OCI-LY3 (cell line): ENCODE measurements around the gene ADAMTS2.

Experiments used
- H2AFZ ChIP-seq: fragments of 200-600, 300-600 bp; shearing (Covaris generic); 2 replicates; pipeline ENCODE4 v1.6.0; 2014; ENCODE audit warnings: antibody characterized with exemption, low read depth, low read length
- H3K27ac ChIP-seq: fragments of 200-600, 300-600 bp; sonication (generic); 2 replicates; pipeline ENCODE4 v1.5.1; 2014; ENCODE audit warnings: mild to moderate bottlenecking, low read length, moderate library complexity, mixed read lengths
- H3K27me3 ChIP-seq: fragments of 200-600, 300-600 bp; sonication (generic); 2 replicates; pipeline ENCODE4 v1.6.1; 2014; ENCODE audit warnings: low read depth, low read length, mixed read lengths
- H3K36me3 ChIP-seq: fragments of 200-600, 300-600 bp; sonication (generic); replicated peaks from 2 replicates; pipeline ENCODE3; 2014; ENCODE audit warnings: low read depth, low read length, mixed read lengths
- H3K4me1 ChIP-seq: fragments of 300-600, 200-600 bp; sonication (generic); 2 replicates; pipeline ENCODE4 v1.6.1; 2014; ENCODE audit warnings: low read length, mixed read lengths
- H3K4me2 ChIP-seq: fragments of 200-600, 300-600 bp; sonication (generic); 2 replicates; pipeline ENCODE4 v1.6.1; 2014; ENCODE audit warnings: low read length, mixed read lengths
- H3K4me3 ChIP-seq: fragments of 300-600, 200-600 bp; sonication (generic); 2 replicates; pipeline ENCODE4 v1.5.1; 2014; ENCODE audit warnings: antibody characterized with exemption, mild to moderate bottlenecking, low read length, moderate library complexity
- H3K79me2 ChIP-seq: fragments of 300-600, 200-600 bp; shearing (Covaris generic); 2 replicates; pipeline ENCODE4 v1.6.1; 2014; ENCODE audit warnings: mild to moderate bottlenecking, low read length, mixed read lengths
- H3K9ac ChIP-seq: fragments of 300-600, 200-600 bp; shearing (Covaris generic); 2 replicates; pipeline ENCODE4 v1.6.0; 2014; ENCODE audit warnings: mild to moderate bottlenecking, low read length, moderate library complexity
- H3K9me3 ChIP-seq: fragments of 200-600, 300-600 bp; shearing (Covaris generic); 2 replicates; pipeline ENCODE4 v1.6.1; 2014; ENCODE audit warnings: low read length, mixed read lengths; ENCODE audit not compliant: insufficient read depth
- H4K20me1 ChIP-seq: fragments of 200-600, 300-600 bp; sonication (generic); 2 replicates; pipeline ENCODE4 v1.6.1; 2016; ENCODE audit warnings: low read length, mixed read lengths; ENCODE audit not compliant: insufficient read depth
- EZH2phosphoT487 ChIP-seq: fragments of 200-600 bp; shearing (Covaris generic); IDR thresholded peaks from 2 replicates; pipeline ENCODE4 v1.6.1; 2018; ENCODE audit warnings: antibody characterized with exemption, mixed run types, low read depth
- TF ChIP-seq, protein P1 (sequence below): fragments of 200-600, 300-600 bp; sonication (generic); IDR thresholded peaks from 2 replicates; pipeline ENCODE4 v1.5.1; 2014; ENCODE audit warnings: antibody characterized with exemption, low read length, low read depth

The ADAMTS2 gene

DNA sequence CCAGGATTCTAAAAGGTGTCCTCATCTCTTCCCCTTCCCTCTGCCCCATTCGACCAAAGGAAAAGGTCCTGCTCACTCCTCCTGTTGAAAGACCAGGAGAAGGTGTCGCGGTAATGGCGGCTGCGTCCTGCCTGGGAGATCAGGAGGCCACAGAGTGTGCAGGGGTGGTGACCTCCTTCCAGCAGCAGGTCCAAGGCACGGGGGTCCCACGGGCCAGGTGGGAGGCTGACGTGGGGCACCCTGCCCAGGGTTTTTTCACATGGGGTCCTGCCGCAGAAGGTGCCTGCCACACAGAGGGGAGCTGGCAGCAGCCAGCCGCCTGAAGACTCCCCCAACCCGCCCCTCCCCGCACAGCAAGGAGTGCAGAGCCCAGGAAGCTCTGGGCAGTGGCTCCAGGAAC is 22.2 kb upstream of the ADAMTS2 start:
- Histone ChIP-seq H3K9ac (no peak overlapping the region), H3K27ac (no peak overlapping the region), H3K36me3 (no peaks in the 10 kb centered on the region), H3K4me2 (no peak overlapping the region), H3K9me3 (no peaks in the 10 kb centered on the region), H3K79me2 (no peaks in the 10 kb centered on the region), H4K20me1 (no peaks in the 10 kb centered on the region), H3K4me1 (no peaks in the 10 kb centered on the region), H2AFZ (no peak overlapping the region), H3K4me3 (no peak overlapping the region), H3K27me3 (no peaks in the 10 kb centered on the region)
- no peak for TF ChIP-seq EZH2phosphoT487
- TF ChIP-seq, protein P1, sequence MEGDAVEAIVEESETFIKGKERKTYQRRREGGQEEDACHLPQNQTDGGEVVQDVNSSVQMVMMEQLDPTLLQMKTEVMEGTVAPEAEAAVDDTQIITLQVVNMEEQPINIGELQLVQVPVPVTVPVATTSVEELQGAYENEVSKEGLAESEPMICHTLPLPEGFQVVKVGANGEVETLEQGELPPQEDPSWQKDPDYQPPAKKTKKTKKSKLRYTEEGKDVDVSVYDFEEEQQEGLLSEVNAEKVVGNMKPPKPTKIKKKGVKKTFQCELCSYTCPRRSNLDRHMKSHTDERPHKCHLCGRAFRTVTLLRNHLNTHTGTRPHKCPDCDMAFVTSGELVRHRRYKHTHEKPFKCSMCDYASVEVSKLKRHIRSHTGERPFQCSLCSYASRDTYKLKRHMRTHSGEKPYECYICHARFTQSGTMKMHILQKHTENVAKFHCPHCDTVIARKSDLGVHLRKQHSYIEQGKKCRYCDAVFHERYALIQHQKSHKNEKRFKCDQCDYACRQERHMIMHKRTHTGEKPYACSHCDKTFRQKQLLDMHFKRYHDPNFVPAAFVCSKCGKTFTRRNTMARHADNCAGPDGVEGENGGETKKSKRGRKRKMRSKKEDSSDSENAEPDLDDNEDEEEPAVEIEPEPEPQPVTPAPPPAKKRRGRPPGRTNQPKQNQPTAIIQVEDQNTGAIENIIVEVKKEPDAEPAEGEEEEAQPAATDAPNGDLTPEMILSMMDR, result no peak

DNA sequence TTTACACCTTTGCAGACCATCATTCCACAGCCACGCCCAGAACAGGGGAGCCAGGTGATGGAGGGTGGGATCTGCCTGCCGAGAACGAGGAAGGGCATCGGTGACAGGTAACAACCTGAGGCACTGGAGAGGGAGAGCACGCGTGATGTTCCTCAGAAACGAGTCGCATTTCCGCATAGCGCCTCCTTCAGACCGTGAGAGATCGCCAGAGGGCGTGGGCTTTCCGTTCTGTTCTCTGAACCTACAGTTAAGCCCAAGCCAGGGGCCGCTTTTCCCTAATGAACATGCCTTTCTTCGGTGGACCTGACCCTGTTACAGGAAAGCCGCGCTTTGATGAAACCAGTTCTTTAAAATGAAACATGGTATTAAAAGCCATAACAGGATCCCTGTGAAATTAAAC is 17.1 kb upstream of the ADAMTS2 start:
- Histone ChIP-seq H3K4me2 (no peak overlapping the region), H3K79me2 (no peaks in the 10 kb centered on the region), H3K36me3 (no peaks in the 10 kb centered on the region), H3K27ac (no peak overlapping the region), H3K9me3 (no peaks in the 10 kb centered on the region), H3K4me3 (no peak overlapping the region), H2AFZ (no peak overlapping the region), H4K20me1 (no peaks in the 10 kb centered on the region), H3K4me1 (no peaks in the 10 kb centered on the region), H3K9ac (no peak overlapping the region), H3K27me3 (no peaks in the 10 kb centered on the region)
- TF ChIP-seq, protein P1, result no peak
- no peak for TF ChIP-seq EZH2phosphoT487

GRCh38 chr5:179361037-179361603 is 15.9 kb upstream of the ADAMTS2 start:
- Histone ChIP-seq H3K27ac (no peak overlapping the region), H3K9ac (no peak overlapping the region), H4K20me1 (no peaks in the 10 kb centered on the region), H3K36me3 (no peaks in the 10 kb centered on the region), H2AFZ (no peak overlapping the region), H3K27me3 (no peaks in the 10 kb centered on the region), H3K4me2 (no peak overlapping the region), H3K79me2 (no peaks in the 10 kb centered on the region), H3K9me3 (no peaks in the 10 kb centered on the region), H3K4me3 (no peak overlapping the region), H3K4me1 (no peaks in the 10 kb centered on the region)
- no peak for TF ChIP-seq EZH2phosphoT487
- TF ChIP-seq, protein P1, result no peak

DNA sequence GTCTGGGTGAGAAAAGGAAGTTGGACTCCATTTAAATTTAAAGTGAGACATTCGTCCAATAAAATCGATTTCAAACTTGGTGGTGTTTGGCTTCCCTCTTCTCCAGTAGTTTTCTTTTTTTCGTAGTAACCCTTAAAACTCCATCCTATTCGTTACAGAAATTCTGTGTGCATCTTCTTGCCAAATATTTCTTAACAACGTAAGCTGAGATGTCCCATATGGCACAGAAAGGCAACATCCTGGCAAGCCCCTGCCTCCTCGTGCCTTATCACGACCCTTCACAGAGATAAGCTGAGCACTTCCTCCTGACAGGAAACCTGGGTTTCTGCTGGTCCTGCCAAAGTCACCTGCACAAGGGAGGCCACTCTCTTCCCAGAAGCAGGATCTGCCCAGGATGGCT is 11.8 kb upstream of the ADAMTS2 start:
- H3K4me1 ChIP-seq, result no peaks in the 10 kb centered on the region

More for the DNA sequence above, 11.8 kb upstream of the ADAMTS2 start:
- Histone ChIP-seq H3K27me3 (no peaks in the 10 kb centered on the region), H3K4me2 (no peak overlapping the region), H2AFZ (no peak overlapping the region), H4K20me1 (no peaks in the 10 kb centered on the region), H3K9me3 (no peaks in the 10 kb centered on the region), H3K27ac (no peak overlapping the region), H3K79me2 (no peaks in the 10 kb centered on the region), H3K9ac (no peak overlapping the region), H3K36me3 (no peaks in the 10 kb centered on the region), H3K4me3 (no peak overlapping the region)
- TF ChIP-seq EZH2phosphoT487, result no peak
- TF ChIP-seq, protein P1, result no peak
